Gastrocnemius medialis (tissue), 4 donors: ENCODE data around the gene EDEM3. TPM values are rescaled to one million over a fixed set of nuclear protein-coding genes. Genes with fewer than 3 reads are reported as not detected.

Source experiments
- ATAC-seq, 2 donors: fragments of 150-250 bp; one replicate each; pipeline ENCODE4 v1.9.1; 2016
- DNase-seq, 2 donors: peaks; one replicate each; pipeline ENCODE4 v3.0.0-alpha.2; 2019
- H3K27ac ChIP-seq, 4 donors: fragments of 200-600 bp; sonication (generic); 1 replicate in 1 of 4; 2 replicates in 3 of 4; pipeline ENCODE4 v1.5.1; 2016 to 2018; ENCODE audit warnings: mild to moderate bottlenecking in 2 of 4, moderate library complexity in 1 of 4
- H3K27me3 ChIP-seq, 3 donors: fragments of 200-600 bp; sonication (generic) in 2 of 3; 1 replicate in 1 of 3; 2 replicates in 2 of 3; pipeline versions ENCODE4 v1.5.1 to v1.6.0; 2016 to 2019; ENCODE audit warnings: mild to moderate bottlenecking in 1 of 3, moderate library complexity in 1 of 3
- H3K36me3 ChIP-seq, 2 donors: fragments of 200-600 bp; sonication (generic) in 1 of 2; one replicate each; pipeline ENCODE4 v1.5.1; 2017 to 2018
- H3K4me1 ChIP-seq, 2 donors: fragments of 200-600 bp; sonication (generic) in 1 of 2; one replicate each; pipeline ENCODE4 v1.5.1; 2016 to 2017; ENCODE audit warnings: mild to moderate bottlenecking in 2 of 2
- H3K4me3 ChIP-seq, 4 donors: fragments of 200-600 bp; sonication (generic) in 3 of 4; 1 replicate in 1 of 4; 2 replicates in 3 of 4; pipeline ENCODE4 v1.5.1; 2016 to 2019; ENCODE audit warnings: mild to moderate bottlenecking in 2 of 4
- H3K9me3 ChIP-seq, 3 donors: fragments of 200-600 bp; sonication (generic) in 2 of 3; 1 replicate in 1 of 3; 2 replicates in 2 of 3; pipeline ENCODE4 v1.5.1; 2016 to 2019
- CTCF ChIP-seq, 5 experiments: fragments of 450-650 bp in 3 of 5; fragments of 200-600 bp in 2 of 5; sonication (generic) in 2 of 5; IDR thresholded peaks in 4 of 5; conservative IDR thresholded peaks in 1 of 5; 1 replicate in 4 of 5; 2 replicates in 1 of 5; pipeline ENCODE4 v1.5.1; 2016 to 2019; ENCODE audit warnings: antibody characterized with exemption in 5 of 5, mild to moderate bottlenecking in 3 of 5, moderate library complexity in 3 of 5
- POLR2A ChIP-seq, 2 donors: fragments of 450-650 bp; IDR thresholded peaks; one replicate each; pipeline ENCODE4 v1.6.1; 2017; ENCODE audit warnings: antibody characterized with exemption in 2 of 2, mild to moderate bottlenecking in 2 of 2, moderate library complexity in 2 of 2
- in situ Hi-C, 4 donors: fragments of 200-750 bp; cut with MboI; loops; one replicate each; pipeline versions ENCODE4 v1.15.0 to v1.8.0; 2017; ENCODE audit warnings: low sequenced_read_pairs in 4 of 4
- intact Hi-C: fragments of 100-400 bp; cut with DNase I; formaldehyde crosslinking; loops from one replicate; pipeline ENCODE4 v1.15.1; 2023; ENCODE audit warnings: low total_unique reads
- total RNA-seq, 4 donors: library from RNA; depleted of rRNA; stranded (reverse); fragments of >200 nt; gene quantifications; one replicate each; pipeline versions ENCODE4 v1.1.0 to v1.2.3, GENCODE V29; 2016

Gene EDEM3
- total RNA-seq, 4 donors from 2014 or later: 18.1 to 51.1 (median 31.9) TPM

DNA sequence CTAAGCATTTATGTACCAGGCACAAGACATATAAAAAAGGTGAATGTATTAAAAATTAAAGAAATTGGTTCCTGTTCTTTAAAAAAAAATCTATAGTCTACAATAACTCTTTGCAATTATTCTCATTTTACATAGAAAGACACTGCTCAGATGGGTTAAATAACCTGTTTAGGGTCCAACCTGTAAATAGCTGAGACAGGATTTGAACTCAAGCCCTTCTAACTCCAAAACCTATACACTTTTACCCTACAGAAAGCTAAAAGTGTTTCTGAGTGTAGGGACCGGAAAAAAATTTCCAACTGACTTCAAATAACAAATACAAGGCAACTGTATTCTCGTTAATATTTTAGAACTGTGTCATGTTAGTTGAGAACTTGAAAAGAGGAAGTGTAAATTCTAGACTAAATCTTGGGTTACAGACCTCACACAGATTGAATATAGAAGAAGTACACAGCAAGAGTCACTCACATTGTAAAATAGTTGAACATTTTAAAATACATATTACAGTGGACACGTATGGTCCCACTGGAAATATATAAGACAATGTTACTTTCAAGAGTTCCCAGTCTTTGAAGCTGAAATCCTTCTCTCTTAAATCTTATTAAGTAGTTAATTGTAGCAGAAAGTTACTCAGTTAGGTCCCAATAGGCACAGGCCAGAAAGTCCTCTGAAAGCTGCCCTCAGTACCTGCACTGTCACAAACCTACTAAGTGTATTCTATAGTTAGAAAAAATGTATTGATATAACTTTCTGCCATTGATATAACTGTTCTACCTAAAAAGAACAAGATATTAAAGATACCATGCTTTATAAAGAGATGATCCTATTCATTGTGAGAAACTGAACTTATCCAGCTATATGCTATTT lies 7.3 kb downstream of the EDEM3 start:
- intact Hi-C loops: no loop called here
- in situ Hi-C loops: loop anchor here in 1 of 4 donors (25.0 kb wide), 1 partner anchor 1615 kb away; no protein-coding TSS in a partner anchor
- no peak overlapping the region for H3K27ac ChIP-seq

DNA sequence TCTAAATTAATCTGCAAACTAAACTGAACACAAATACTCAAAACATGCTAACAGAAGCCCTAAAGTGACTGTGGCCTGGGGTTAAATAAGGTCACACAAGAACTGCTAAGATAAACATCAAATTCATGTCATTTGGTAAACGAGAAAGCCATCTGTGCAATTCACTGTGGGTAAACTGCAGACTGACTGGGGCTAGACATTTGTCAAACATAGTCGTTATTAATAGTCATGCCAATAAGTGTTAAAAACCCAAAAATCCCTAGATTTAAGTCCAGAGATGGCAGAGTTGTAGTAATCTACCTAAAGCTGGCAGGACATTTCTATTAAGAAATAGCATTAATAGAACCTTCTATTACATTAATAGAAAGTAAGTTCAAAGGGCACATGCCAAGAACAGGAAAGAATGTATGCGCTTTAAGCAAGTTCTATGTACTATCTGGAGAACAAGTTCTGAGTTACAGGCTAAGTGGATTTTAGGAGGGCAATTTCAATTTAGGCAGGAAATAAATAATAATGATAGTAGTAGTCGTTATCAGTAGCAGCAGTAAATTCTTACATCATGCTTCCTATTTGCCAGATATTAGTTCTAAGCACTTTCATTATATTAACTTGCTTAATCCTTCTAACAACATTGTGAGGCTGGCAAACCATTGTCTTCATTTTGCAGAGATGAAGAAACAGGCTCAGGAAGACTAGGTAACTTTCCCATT lies 8.6 kb downstream of the EDEM3 start:
- in situ Hi-C loops: loop anchor here in 1 of 4 donors (25.0 kb wide), 1 partner anchor 1616 kb away; no protein-coding TSS in a partner anchor
- no peak for ATAC-seq
- H3K36me3 ChIP-seq: no peaks in the 10 kb centered on the region

More for the DNA sequence above, 7.3 kb downstream of the EDEM3 start:
- Histone ChIP-seq H3K36me3 (no peaks in the 10 kb centered on the region), H3K27me3 (no peaks in the 10 kb centered on the region), H3K4me3 (no peak overlapping the region), H3K9me3 (no peaks in the 10 kb centered on the region), H3K4me1 (peaks cover 3 to 25% of the 10 kb centered on the region in 2 donors)
- no peak for ATAC-seq
- no peak for TF ChIP-seq CTCF (IDR thresholded peaks at IDR 0.05 in 4 of 5, conservative IDR thresholded peaks at IDR 0.05 in 1 of 5)
- no peak for TF ChIP-seq POLR2A (IDR thresholded peaks at IDR 0.05)
- DNase-seq: no peak

DNA sequence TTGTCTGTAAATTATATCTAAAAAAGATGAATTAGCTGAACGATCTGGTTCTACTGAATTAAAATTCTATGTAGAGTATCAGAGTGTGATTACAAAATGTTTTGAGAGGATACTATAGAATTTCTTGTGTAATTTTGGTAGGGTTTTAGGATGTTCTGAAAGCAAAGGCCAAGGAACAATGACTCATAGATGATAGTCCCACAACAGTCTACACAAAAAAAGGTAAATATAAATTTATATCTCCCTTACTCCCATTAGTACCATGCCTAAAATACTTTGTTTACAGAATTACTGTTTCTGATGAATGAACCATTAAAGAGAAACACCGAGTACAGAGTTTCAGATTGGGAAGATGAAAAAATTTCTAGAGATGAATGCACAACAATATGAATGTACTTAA lies 9.5 kb downstream of the EDEM3 start:
- in situ Hi-C loops: loop anchor here in 1 of 4 donors (25.0 kb wide), 1 partner anchor 1617 kb away; no protein-coding TSS in a partner anchor
- peaks cover 3 to 24% of the 10 kb centered on the region in 2 donors for H3K4me1 ChIP-seq
- H3K27ac ChIP-seq: peak overlapping the region in 1 of 4 donors; percentile 35
- TF ChIP-seq POLR2A (IDR thresholded peaks at IDR 0.05): no peak
- no peak for TF ChIP-seq CTCF (IDR thresholded peaks at IDR 0.05 in 4 of 5, conservative IDR thresholded peaks at IDR 0.05 in 1 of 5)
- no peaks in the 10 kb centered on the region for H3K27me3 ChIP-seq
- intact Hi-C loops: no loop called here
- H3K4me3 ChIP-seq: no peak overlapping the region
- H3K9me3 ChIP-seq: no peaks in the 10 kb centered on the region
- no peak for ATAC-seq
- H3K36me3 ChIP-seq: no peaks in the 10 kb centered on the region
- DNase-seq: no peak

More for the DNA sequence above, 8.6 kb downstream of the EDEM3 start:
- peak overlapping the region in 2 of 4 donors; percentile 35 to 46 for H3K27ac ChIP-seq
- intact Hi-C loops: no loop called here
- peaks cover 3 to 24% of the 10 kb centered on the region in 2 donors for H3K4me1 ChIP-seq
- TF ChIP-seq CTCF (IDR thresholded peaks at IDR 0.05 in 4 of 5, conservative IDR thresholded peaks at IDR 0.05 in 1 of 5): no peak
- H3K27me3 ChIP-seq: no peaks in the 10 kb centered on the region
- no peak for DNase-seq
- no peaks in the 10 kb centered on the region for H3K9me3 ChIP-seq
- H3K4me3 ChIP-seq: no peak overlapping the region

DNA sequence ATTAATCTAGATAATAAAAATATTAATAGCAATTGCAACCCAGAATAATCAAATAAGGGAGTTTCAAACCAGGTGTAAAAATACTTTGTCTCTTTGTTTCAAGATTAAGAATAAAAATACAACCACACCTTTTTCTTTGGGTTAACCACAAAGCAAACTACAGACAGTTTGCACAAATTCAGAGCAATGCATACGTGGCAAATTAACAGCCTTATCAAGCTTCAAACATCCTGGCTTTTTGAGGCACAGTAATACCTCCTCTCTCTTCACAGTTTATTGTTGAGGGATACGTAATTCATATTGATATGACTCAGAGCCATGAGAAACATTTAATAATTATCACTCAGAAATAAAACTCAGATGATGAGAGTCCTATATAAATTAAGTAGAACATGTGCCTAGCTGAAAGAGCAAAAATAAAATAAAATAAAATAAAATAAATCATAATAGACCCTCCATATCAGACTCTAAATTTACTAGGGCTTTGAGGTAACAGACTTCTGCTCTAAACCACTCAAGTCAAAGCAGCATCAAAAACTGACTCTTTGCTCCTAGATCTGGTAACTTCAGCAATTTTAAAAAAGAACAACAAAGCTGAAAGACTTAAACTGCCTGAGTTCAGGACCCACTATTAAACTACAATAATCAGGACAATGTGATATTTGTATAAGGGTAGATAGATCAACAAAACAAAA lies 11.4 kb downstream of the EDEM3 start:
- intact Hi-C loops: no loop called here
- in situ Hi-C loops: loop anchor here in 1 of 4 donors (25.0 kb wide), 1 partner anchor 1619 kb away; no protein-coding TSS in a partner anchor
- Histone ChIP-seq H3K4me1 (peaks cover 3 to 24% of the 10 kb centered on the region in 2 donors), H3K4me3 (no peak overlapping the region), H3K36me3 (no peaks in the 10 kb centered on the region), H3K27ac (no peak overlapping the region), H3K9me3 (no peaks in the 10 kb centered on the region), H3K27me3 (no peaks in the 10 kb centered on the region)
- ATAC-seq (no peak), DNase-seq (no peak)
- TF ChIP-seq CTCF (IDR thresholded peaks at IDR 0.05 in 4 of 5, conservative IDR thresholded peaks at IDR 0.05 in 1 of 5) (no peak), POLR2A (IDR thresholded peaks at IDR 0.05) (no peak)
